TTC549 (cell line): ENCODE data around the gene NOTCH3.

Source experiments
- FAIRE-seq: peaks from 2 replicates; lab custom pipeline; 2012; peaks lifted over from hg19 to GRCh38; lab: Jason Lieb, UNC

NOTCH3 gene

GRCh38 chr19:15200553-15201364 lies at the start of gene NOTCH3:
Gene NOTCH3 (minus strand): TSS chr19:15200995. CDS start chr19:15200905, 90 bp downstream.
- no peak for FAIRE-seq

- FAIRE-seq, result no peak
Measured at GRCh38 chr19:15250640-15250993, 49.8 kb upstream of the NOTCH3 start.

- FAIRE-seq, result no peak
Measured at GRCh38 chr19:15249972-15250639, 49.3 kb upstream of the NOTCH3 start.

GRCh38 chr19:15249528-15249874 lies 48.7 kb upstream of the NOTCH3 start:
- FAIRE-seq, result no peak

- no peak for FAIRE-seq
Measured at GRCh38 chr19:15248648-15249527, 48.1 kb upstream of the NOTCH3 start.

GRCh38 chr19:15248106-15248505 lies 47.3 kb upstream of the NOTCH3 start:
- FAIRE-seq, result no peak

- FAIRE-seq, result no peak
Measured at GRCh38 chr19:15247107-15248014, 46.6 kb upstream of the NOTCH3 start.

- FAIRE-seq, result no peak
Measured at GRCh38 chr19:15246198-15246481, 45.3 kb upstream of the NOTCH3 start.

GRCh38 chr19:15245370-15246197 lies 44.8 kb upstream of the NOTCH3 start:
- no peak for FAIRE-seq

- no peak for FAIRE-seq
Measured at GRCh38 chr19:15244808-15245207, 44.0 kb upstream of the NOTCH3 start.

- FAIRE-seq, result no peak
Measured at GRCh38 chr19:15244106-15244803, 43.5 kb upstream of the NOTCH3 start.

GRCh38 chr19:15243236-15243957 lies 42.6 kb upstream of the NOTCH3 start:
- FAIRE-seq, result no peak

GRCh38 chr19:15241259-15241910 lies 40.6 kb upstream of the NOTCH3 start:
- FAIRE-seq, result no peak

- FAIRE-seq, result no peak
Measured at GRCh38 chr19:15240515-15240914, 39.7 kb upstream of the NOTCH3 start.

- no peak for FAIRE-seq
Measured at GRCh38 chr19:15239337-15239949, 38.6 kb upstream of the NOTCH3 start.

GRCh38 chr19:15238639-15239155 lies 37.9 kb upstream of the NOTCH3 start:
- no peak for FAIRE-seq

- no peak for FAIRE-seq
Measured at GRCh38 chr19:15237759-15238638, 37.2 kb upstream of the NOTCH3 start.

GRCh38 chr19:15236886-15237285 lies 36.1 kb upstream of the NOTCH3 start:
- FAIRE-seq, result no peak
